ENCODE results near the gene KCNJ1. TPM values are rescaled to one million over a fixed set of nuclear protein-coding genes. Genes with fewer than 3 reads are reported as not detected.

The KCNJ1 gene
- total RNA-seq: not detected

GRCh38 chr11:128867277-128867676 is at the start of gene KCNJ1:
Gene KCNJ1, minus strand, starts transcription at chr11:128867296. Its CDS starts 27,053 bp downstream, at chr11:128840243.
- Mint-ChIP-seq H3K27ac (no peak within 1 kb of the TSS), H3K4me3 (no peak within 1 kb of the TSS), H3K9me3 (no peaks in the 10 kb centered on the region), H3K4me1 (no peaks in the 10 kb centered on the region), H3K27me3 (no peaks in the 10 kb centered on the region), H3K36me3 (no peaks in the 10 kb centered on the region)
- DNase-seq: no peak

DNA sequence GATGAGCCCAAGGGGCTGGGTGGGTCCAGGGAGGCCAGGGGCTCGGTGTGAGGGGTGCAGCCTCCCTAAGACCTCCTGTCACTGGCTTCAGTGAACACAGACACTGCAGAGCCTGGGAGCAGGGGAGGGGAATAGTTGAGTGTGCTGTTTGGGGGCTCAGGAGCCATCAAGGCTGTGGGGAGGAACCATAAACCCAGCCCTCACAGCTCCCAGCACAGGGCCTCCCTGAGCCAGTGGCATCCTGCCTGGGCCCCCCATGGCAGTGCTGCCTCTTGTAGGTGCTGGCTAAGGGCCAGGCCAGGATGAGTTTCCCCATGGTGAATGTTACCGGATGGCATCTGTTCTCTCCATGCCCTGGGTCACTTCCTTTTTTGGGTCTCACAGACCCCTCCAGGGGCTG is 49.6 kb upstream of the KCNJ1 start:
- no peaks in the 10 kb centered on the region for H3K36me3 Mint-ChIP-seq
- H3K9me3 Mint-ChIP-seq: no peaks in the 10 kb centered on the region
- H3K27ac Mint-ChIP-seq: no peak overlapping the region
- peaks cover 3% of the 10 kb centered on the region for H3K4me1 Mint-ChIP-seq
- no peak overlapping the region for H3K4me3 Mint-ChIP-seq
- DNase-seq: no peak
- H3K27me3 Mint-ChIP-seq: peaks cover 8% of the 10 kb centered on the region

DNA sequence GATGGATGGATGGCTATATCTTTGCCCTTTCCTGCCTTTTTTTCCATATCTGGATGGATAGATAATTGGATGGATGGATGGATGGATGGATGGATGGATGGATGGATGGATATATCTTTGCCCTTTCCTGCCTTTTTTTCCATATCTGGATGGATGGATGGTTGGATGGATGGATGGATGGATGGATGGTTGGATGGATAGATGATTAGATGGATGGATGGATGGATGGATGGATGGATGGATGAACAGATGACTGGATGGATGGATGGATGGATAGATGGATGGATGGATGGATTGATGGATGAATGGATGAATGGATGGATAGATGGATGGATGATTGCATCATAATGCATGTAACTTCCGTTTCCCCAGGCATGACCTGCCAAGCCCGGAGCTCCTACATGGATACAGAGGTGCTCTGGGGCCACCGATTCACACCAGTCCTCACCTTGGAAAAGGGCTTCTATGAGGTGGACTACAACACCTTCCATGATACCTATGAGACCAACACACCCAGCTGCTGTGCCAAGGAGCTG is 49.0 kb upstream of the KCNJ1 start:
- no peak for DNase-seq
- no peak overlapping the region for H3K27ac Mint-ChIP-seq
- peaks cover 11% of the 10 kb centered on the region for H3K27me3 Mint-ChIP-seq
- H3K9me3 Mint-ChIP-seq: no peaks in the 10 kb centered on the region
- H3K4me1 Mint-ChIP-seq: peaks cover 3% of the 10 kb centered on the region
- no peaks in the 10 kb centered on the region for H3K36me3 Mint-ChIP-seq
- no peak overlapping the region for H3K4me3 Mint-ChIP-seq

DNA sequence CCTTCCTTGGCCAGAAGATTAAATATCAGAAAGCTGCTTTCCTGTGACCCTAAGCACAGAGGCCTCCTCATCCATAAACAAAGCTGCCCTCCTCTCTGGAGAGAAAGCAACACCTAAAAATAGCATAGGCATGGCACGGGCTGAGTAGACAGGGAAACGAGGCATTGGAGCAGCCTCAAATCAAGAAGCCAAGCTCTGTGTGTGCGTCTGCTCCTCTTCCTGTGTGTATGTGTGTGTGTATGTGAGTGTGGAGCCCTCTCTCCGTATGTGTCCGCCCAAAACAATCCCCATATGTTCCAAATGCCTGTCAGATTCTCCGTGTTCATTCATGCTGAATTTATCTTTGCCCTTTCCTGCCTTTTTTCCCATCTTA is 48.0 kb upstream of the KCNJ1 start:
- Mint-ChIP-seq H3K9me3 (no peaks in the 10 kb centered on the region), H3K4me3 (no peak overlapping the region), H3K36me3 (no peaks in the 10 kb centered on the region), H3K4me1 (peaks cover 3% of the 10 kb centered on the region), H3K27ac (no peak overlapping the region), H3K27me3 (peaks cover 9% of the 10 kb centered on the region)
- DNase-seq: no peak

- Mint-ChIP-seq H3K27ac (no peak overlapping the region), H3K36me3 (no peaks in the 10 kb centered on the region), H3K4me3 (no peak overlapping the region), H3K27me3 (peaks cover 15% of the 10 kb centered on the region), H3K9me3 (no peaks in the 10 kb centered on the region), H3K4me1 (peaks cover 3% of the 10 kb centered on the region)
- DNase-seq: no peak
Observed at GRCh38 chr11:128914216-128915148, 47.4 kb upstream of the KCNJ1 start.

- Mint-ChIP-seq H3K4me3 (no peak overlapping the region), H3K9me3 (no peaks in the 10 kb centered on the region), H3K36me3 (no peaks in the 10 kb centered on the region), H3K4me1 (no peaks in the 10 kb centered on the region), H3K27me3 (peaks cover 22% of the 10 kb centered on the region), H3K27ac (no peak overlapping the region)
- no peak for DNase-seq
Observed at GRCh38 chr11:128913806-128914205, 46.7 kb upstream of the KCNJ1 start.

GRCh38 chr11:128911701-128912100 is 44.6 kb upstream of the KCNJ1 start:
- no peak overlapping the region for H3K4me3 Mint-ChIP-seq

DNA sequence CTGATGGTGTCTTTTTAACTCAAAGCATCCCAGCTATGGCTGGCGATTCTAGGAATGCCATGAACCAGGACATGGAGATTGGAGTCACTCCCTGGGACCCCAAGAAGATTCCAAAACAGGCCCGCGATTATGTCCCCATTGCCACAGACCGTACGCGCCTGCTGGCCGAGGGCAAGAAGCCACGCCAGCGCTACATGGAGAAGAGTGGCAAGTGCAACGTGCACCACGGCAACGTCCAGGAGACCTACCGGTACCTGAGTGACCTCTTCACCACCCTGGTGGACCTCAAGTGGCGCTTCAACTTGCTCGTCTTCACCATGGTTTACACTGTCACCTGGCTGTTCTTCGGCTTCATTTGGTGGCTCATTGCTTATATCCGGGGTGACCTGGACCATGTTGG is 44.1 kb upstream of the KCNJ1 start:
- H3K27ac Mint-ChIP-seq: no peak overlapping the region
- H3K27me3 Mint-ChIP-seq: peaks cover 44% of the 10 kb centered on the region

More at GRCh38 chr11:128911701-128912100, 44.6 kb upstream of the KCNJ1 start:
- Mint-ChIP-seq H3K27me3 (peaks cover 39% of the 10 kb centered on the region), H3K9me3 (no peaks in the 10 kb centered on the region), H3K27ac (no peak overlapping the region), H3K4me1 (no peaks in the 10 kb centered on the region), H3K36me3 (no peaks in the 10 kb centered on the region)
- DNase-seq: no peak

DNA sequence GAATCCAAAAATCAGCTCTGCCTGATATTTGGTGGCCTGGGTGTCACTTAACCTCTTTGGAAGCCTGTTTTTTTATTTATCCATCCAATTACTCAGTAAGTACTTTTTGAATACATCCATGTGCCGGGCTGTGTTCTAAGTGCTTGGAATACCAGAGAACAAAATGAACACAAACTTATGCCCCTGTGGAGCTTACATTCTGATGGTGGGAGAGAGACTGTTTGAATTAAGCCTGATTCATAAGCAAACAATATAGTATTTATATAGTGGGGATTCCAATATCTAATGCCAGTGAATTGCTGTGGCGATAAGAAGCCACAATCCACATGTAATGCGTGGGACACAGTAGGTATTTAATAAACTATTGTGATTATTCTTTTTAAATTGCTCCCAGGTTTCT is 43.5 kb upstream of the KCNJ1 start:
- peaks cover 47% of the 10 kb centered on the region for H3K27me3 Mint-ChIP-seq
- H3K27ac Mint-ChIP-seq: no peak overlapping the region
- no peak for DNase-seq
- no peaks in the 10 kb centered on the region for H3K9me3 Mint-ChIP-seq
- H3K36me3 Mint-ChIP-seq: no peaks in the 10 kb centered on the region
- no peak overlapping the region for H3K4me3 Mint-ChIP-seq
- no peaks in the 10 kb centered on the region for H3K4me1 Mint-ChIP-seq

More for the DNA sequence above, 44.1 kb upstream of the KCNJ1 start:
- Mint-ChIP-seq H3K4me3 (no peak overlapping the region), H3K4me1 (no peaks in the 10 kb centered on the region), H3K36me3 (no peaks in the 10 kb centered on the region), H3K9me3 (no peaks in the 10 kb centered on the region)
- DNase-seq: no peak

DNA sequence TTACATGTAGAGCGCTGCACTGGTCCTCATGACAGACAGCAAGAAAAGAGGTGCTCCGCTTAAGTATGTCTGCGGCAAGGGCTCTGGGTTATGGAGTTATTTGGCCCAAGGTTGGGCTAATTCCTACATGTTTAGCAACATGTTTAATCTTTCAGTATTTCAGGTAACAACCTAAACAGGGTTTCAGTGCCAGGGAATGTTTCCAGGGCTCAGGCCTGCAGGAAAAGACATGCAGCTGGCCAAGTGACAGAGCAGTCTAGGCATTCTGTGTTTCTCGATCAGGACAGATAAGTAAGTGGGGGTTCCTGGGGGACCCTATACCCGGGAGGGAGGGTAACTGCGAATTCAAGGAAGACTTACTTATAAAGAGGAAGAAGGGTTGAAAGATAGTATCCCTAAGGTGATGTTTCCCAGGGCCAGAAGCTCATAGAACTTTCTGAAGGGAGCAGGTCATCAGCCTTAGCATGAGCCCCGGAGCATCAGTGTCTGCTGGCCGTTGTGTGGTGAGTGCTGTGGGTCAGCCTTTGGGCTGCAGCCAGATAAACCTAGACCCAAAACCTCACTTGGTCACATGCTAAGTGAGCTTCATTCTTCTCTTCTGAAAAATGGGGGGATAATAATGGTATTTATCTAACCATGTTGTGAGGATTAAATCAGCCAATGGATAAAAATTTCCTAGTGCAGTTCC is 42.5 kb upstream of the KCNJ1 start:
- H3K36me3 Mint-ChIP-seq: no peaks in the 10 kb centered on the region
- H3K4me1 Mint-ChIP-seq: peaks cover 1% of the 10 kb centered on the region
- no peak for DNase-seq
- H3K27ac Mint-ChIP-seq: no peak overlapping the region
- H3K4me3 Mint-ChIP-seq: no peak overlapping the region
- H3K9me3 Mint-ChIP-seq: no peaks in the 10 kb centered on the region
- peaks cover 48% of the 10 kb centered on the region for H3K27me3 Mint-ChIP-seq

GRCh38 chr11:128908391-128909246 is 41.5 kb upstream of the KCNJ1 start:
- DNase-seq: no peak
- Mint-ChIP-seq H3K4me3 (no peak overlapping the region), H3K27me3 (peaks cover 55% of the 10 kb centered on the region), H3K27ac (no peak overlapping the region), H3K36me3 (no peaks in the 10 kb centered on the region), H3K9me3 (no peaks in the 10 kb centered on the region), H3K4me1 (peaks cover 7% of the 10 kb centered on the region)

DNA sequence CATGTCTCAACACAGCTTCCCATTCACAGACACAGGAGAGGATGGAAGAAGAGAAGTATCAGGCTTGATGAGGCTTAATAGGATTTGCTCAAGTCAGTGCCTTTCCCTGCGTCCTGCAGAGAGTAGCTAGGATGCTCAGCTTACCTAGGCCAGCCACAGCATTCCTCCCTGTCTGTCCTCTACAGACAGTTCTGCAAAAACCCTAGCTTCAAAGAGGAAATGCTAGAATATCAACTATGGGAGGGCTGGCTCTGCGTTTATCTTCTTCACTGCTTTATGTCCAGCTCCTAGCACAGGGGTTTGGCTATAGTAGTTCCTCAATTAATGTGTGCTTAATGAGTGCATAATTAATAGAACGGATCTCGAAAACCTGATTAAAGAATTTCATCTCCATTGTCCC is 40.5 kb upstream of the KCNJ1 start:
- Mint-ChIP-seq H3K9me3 (no peaks in the 10 kb centered on the region), H3K27me3 (peaks cover 60% of the 10 kb centered on the region), H3K36me3 (no peaks in the 10 kb centered on the region), H3K4me3 (no peak overlapping the region), H3K4me1 (peaks cover 12% of the 10 kb centered on the region), H3K27ac (no peak overlapping the region)
- no peak for DNase-seq

DNA sequence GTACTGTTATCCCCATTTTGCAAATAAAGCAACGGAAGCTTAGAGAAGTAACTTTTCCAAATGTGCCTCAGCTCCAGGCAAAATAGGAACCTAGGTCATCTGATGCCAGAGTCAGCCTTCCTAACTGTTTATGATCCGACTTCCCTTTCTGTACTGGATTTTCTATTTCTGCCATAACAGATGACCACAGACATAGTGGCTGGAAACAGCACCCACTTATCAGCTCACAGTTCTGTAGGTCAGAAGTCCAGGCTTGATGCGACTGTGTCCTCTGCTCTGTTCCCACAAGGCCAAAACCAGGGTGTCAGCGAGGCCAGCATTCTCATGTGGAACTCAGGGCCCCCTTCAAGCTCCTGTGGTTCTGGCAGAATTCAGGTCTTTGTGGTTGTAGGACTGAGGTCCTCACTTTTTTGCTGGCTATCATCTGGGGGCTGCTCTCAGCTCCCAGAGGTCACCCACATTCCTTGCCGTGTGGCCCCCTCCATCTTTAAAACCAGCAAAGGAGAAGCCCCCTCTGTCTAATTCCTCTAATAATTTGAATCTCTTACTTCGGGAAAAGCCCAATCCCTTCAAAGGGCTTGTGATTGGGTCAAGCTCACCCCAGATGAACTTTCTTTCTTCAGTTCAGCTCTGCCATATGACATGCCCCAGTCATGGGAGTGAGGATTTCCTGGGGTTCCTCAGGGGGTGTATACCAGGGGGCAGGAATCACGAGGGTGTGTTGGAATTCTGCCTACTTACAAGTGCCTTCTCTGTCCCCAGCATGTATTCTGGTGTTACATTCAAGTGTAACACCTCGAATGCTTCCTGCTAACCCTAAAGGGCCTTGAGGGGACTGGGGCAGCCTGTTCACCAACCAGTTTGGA is 39.3 kb upstream of the KCNJ1 start:
- Mint-ChIP-seq H3K27ac (no peak overlapping the region), H3K9me3 (no peaks in the 10 kb centered on the region), H3K4me3 (peak overlapping the region; percentile 76), H3K27me3 (peaks cover 56% of the 10 kb centered on the region), H3K36me3 (no peaks in the 10 kb centered on the region), H3K4me1 (peaks cover 12% of the 10 kb centered on the region)
- DNase-seq: no peak
